NCI-H524 (cell line): ENCODE results near the gene PPP2R3B.
"Not testable (repeated sequence)": the region's sequence is repeated elsewhere in the genome, so short reads cannot be mapped to it uniquely, and the experiment has no call there.

Experiments used
- DNase-seq, 2 experiments: peaks; one replicate each; lab custom pipeline; 2025; lab: John Stamatoyannopoulos, UW

Gene PPP2R3B

GRCh38 chrX:386768-387575, at the start of gene PPP2R3B:
Gene PPP2R3B (minus strand): TSS chrX:386907. CDS start chrX:386691, 216 bp downstream.
- DNase-seq, result no peak

GRCh38 chrX:435536-436122, 48.9 kb upstream of the PPP2R3B start:
- DNase-seq, result no peak

- no peak for DNase-seq
Observed at GRCh38 chrX:434946-435345, 48.2 kb upstream of the PPP2R3B start.

- no peak for DNase-seq
Observed at GRCh38 chrX:433771-434170, 47.1 kb upstream of the PPP2R3B start.

GRCh38 chrX:432666-433065, 46.0 kb upstream of the PPP2R3B start:
- DNase-seq, result not testable (repeated sequence)

- no peak for DNase-seq
Observed at GRCh38 chrX:431492-432111, 44.9 kb upstream of the PPP2R3B start.

- no peak for DNase-seq
Observed at GRCh38 chrX:431056-431455, 44.3 kb upstream of the PPP2R3B start.

GRCh38 chrX:429266-429825, 42.6 kb upstream of the PPP2R3B start:
- DNase-seq, result no peak

- DNase-seq, result peak in 1 of 2 experiments; percentile 26
Observed at GRCh38 chrX:427812-428725, 41.4 kb upstream of the PPP2R3B start.

GRCh38 chrX:426881-427280, 40.2 kb upstream of the PPP2R3B start:
- no peak for DNase-seq

- DNase-seq, result no peak
Observed at GRCh38 chrX:425056-425455, 38.3 kb upstream of the PPP2R3B start.

GRCh38 chrX:421646-422391, 35.1 kb upstream of the PPP2R3B start:
- no peak for DNase-seq

GRCh38 chrX:420496-421223, 34.0 kb upstream of the PPP2R3B start:
- DNase-seq, result no peak

GRCh38 chrX:418927-419729, 32.4 kb upstream of the PPP2R3B start:
- DNase-seq, result no peak

GRCh38 chrX:415498-415897, 28.8 kb upstream of the PPP2R3B start:
- not testable (repeated sequence) for DNase-seq

- no peak for DNase-seq
Observed at GRCh38 chrX:413322-414201, 26.9 kb upstream of the PPP2R3B start.

GRCh38 chrX:410296-410695, 23.6 kb upstream of the PPP2R3B start:
- DNase-seq, result no peak

- DNase-seq, result no peak
Observed at GRCh38 chrX:405149-405548, 18.4 kb upstream of the PPP2R3B start.
